Loucy (cell line): Measurements from ENCODE around the gene TTC39B.

Experiments
- H2AFZ ChIP-seq: fragments of 200-600 bp; sonication (generic); 2 replicates; pipeline ENCODE4 v1.6.0; 2016; ENCODE audit warnings: antibody characterized with exemption, mild to moderate bottlenecking, low read length, moderate library complexity
- H3F3A ChIP-seq: fragments of 200-600 bp; 2 replicates; pipeline ENCODE4 v1.6.0; 2016; ENCODE audit warnings: antibody characterized with exemption, low read depth, mild to moderate bottlenecking
- H3K27me3 ChIP-seq: fragments of 200-600 bp; sonication (generic); 2 replicates; pipeline ENCODE4 v1.6.1; 2014; ENCODE audit warnings: low read length, mild to moderate bottlenecking; ENCODE audit not compliant: insufficient read depth, poor library complexity, severe bottlenecking
- H3K36me3 ChIP-seq: fragments of 200-600 bp; sonication (generic); 2 replicates; pipeline ENCODE4 v1.6.1; 2016; ENCODE audit warnings: low read length; ENCODE audit not compliant: insufficient read depth
- H3K4me1 ChIP-seq: fragments of 200-600 bp; sonication (generic); 2 replicates; pipeline ENCODE4 v1.5.1; 2014; ENCODE audit warnings: low read length, mild to moderate bottlenecking; ENCODE audit not compliant: insufficient read depth, poor library complexity, severe bottlenecking
- H3K4me2 ChIP-seq: fragments of 200-600 bp; sonication (generic); 2 replicates; pipeline ENCODE4 v1.6.0; 2014; ENCODE audit warnings: antibody characterized with exemption, low read length, low read depth, mild to moderate bottlenecking; ENCODE audit not compliant: poor library complexity, severe bottlenecking
- H3K4me3 ChIP-seq: fragments of 200-600 bp; sonication (generic); 2 replicates; pipeline ENCODE4 v1.5.1; 2014; ENCODE audit warnings: low read length, mild to moderate bottlenecking, mixed read lengths; ENCODE audit not compliant: poor library complexity, severe bottlenecking
- H3K79me2 ChIP-seq: fragments of 200-600 bp; sonication (generic); 2 replicates; pipeline ENCODE4 v1.6.1; 2014; ENCODE audit warnings: low read length; ENCODE audit not compliant: insufficient read depth
- H3K9ac ChIP-seq: fragments of 200-600 bp; sonication (generic); 2 replicates; pipeline ENCODE4 v1.6.0; 2014; ENCODE audit warnings: mild to moderate bottlenecking, low read depth, low read length, moderate library complexity; ENCODE audit not compliant: poor library complexity, severe bottlenecking
- H3K9me2 ChIP-seq: fragments of 200-600 bp; sonication (generic); replicated peaks from 2 replicates; pipeline ENCODE4 v1.6.1; 2016; ENCODE audit warnings: low read depth, low read length, mixed read lengths
- H3K9me3 ChIP-seq: fragments of 200-600 bp; sonication (generic); 2 replicates; pipeline ENCODE4 v1.6.1; 2014; ENCODE audit warnings: mild to moderate bottlenecking, antibody characterized with exemption, low read length, low read depth; ENCODE audit not compliant: insufficient read depth
- H4K20me1 ChIP-seq: fragments of 200-600 bp; sonication (generic); 2 replicates; pipeline ENCODE4 v1.6.0; 2014; ENCODE audit warnings: antibody characterized with exemption, low read length, mild to moderate bottlenecking; ENCODE audit not compliant: insufficient read depth, poor library complexity, severe bottlenecking
- EZH2phosphoT487 ChIP-seq: fragments of 200-600 bp; IDR thresholded peaks from 2 replicates; pipeline ENCODE4 v1.6.1; 2018; ENCODE audit warnings: antibody characterized with exemption, mild to moderate bottlenecking, moderate library complexity, borderline replicate concordance
- TF ChIP-seq, protein P1 (sequence below): fragments of 200-600 bp; sonication (generic); conservative IDR thresholded peaks from 2 replicates; pipeline ENCODE4 v1.5.1; 2014; ENCODE audit warnings: mild to moderate bottlenecking, antibody characterized with exemption, low read length

TTC39B gene

GRCh38 chr9:15294604-15295003 lies 12.4 kb downstream of the TTC39B start:
- H3K9me3 ChIP-seq, result peaks cover 5% of the 10 kb centered on the region; the same call in 1 of the 2 replicates
- no peaks in the 10 kb centered on the region for H3K9me2 ChIP-seq
- H3F3A ChIP-seq, result peaks cover 12% of the 10 kb centered on the region
- H2AFZ ChIP-seq, result 0 out of 2 replicates have a peak overlapping the region, but pooled peaks have one; percentile 28
- peak overlapping the region; percentile 3 for H3K4me3 ChIP-seq
- no peaks in the 10 kb centered on the region for H3K27me3 ChIP-seq
- peak overlapping the region; percentile 85 for H3K9ac ChIP-seq
- H3K36me3 ChIP-seq, result peaks cover 6% of the 10 kb centered on the region; the same call in 1 of the 2 replicates
- H3K4me2 ChIP-seq, result peak overlapping the region; percentile 93
- H3K79me2 ChIP-seq, result peaks cover 42% of the 10 kb centered on the region
- no peaks in the 10 kb centered on the region for H4K20me1 ChIP-seq
- TF ChIP-seq, protein P1, sequence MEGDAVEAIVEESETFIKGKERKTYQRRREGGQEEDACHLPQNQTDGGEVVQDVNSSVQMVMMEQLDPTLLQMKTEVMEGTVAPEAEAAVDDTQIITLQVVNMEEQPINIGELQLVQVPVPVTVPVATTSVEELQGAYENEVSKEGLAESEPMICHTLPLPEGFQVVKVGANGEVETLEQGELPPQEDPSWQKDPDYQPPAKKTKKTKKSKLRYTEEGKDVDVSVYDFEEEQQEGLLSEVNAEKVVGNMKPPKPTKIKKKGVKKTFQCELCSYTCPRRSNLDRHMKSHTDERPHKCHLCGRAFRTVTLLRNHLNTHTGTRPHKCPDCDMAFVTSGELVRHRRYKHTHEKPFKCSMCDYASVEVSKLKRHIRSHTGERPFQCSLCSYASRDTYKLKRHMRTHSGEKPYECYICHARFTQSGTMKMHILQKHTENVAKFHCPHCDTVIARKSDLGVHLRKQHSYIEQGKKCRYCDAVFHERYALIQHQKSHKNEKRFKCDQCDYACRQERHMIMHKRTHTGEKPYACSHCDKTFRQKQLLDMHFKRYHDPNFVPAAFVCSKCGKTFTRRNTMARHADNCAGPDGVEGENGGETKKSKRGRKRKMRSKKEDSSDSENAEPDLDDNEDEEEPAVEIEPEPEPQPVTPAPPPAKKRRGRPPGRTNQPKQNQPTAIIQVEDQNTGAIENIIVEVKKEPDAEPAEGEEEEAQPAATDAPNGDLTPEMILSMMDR, result no peak
- no peak for TF ChIP-seq EZH2phosphoT487
- H3K4me1 ChIP-seq, result peaks cover 62% of the 10 kb centered on the region

DNA sequence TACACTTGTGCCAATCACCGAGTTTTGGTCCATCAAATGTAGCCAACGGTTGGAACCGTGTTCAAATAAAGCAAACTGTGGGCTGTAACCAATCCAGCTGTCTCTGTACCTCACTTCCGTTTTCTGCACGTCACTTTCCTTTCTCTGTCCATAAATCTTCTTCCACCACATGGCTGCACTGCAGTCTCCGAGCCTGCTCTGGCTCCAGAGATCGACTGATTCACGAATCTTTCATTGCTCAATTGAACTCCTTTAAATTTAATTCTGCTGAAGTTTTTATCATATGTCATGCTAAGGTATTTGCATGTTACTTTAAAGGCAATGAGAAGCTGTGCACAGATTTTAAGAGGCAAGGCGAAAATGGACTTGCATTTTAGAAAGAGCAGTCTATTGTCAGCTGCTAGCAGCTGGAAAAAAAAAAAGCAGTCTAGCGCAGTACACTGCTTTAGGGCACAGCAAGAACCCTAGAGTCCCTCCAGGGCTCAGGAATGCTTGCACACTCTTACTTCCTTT lies 13.2 kb downstream of the TTC39B start:
- H3K36me3 ChIP-seq, result peaks cover 6% of the 10 kb centered on the region; the same call in 1 of the 2 replicates
- H4K20me1 ChIP-seq, result no peaks in the 10 kb centered on the region
- no peaks in the 10 kb centered on the region for H3K9me2 ChIP-seq
- H3K4me3 ChIP-seq, result peak overlapping the region; percentile 3
- peaks cover 5% of the 10 kb centered on the region; the same call in 1 of the 2 replicates for H3K9me3 ChIP-seq
- H3K4me1 ChIP-seq, result peaks cover 56% of the 10 kb centered on the region
- peaks cover 5% of the 10 kb centered on the region for H3F3A ChIP-seq
- no peak overlapping the region for H2AFZ ChIP-seq
- no peak for TF ChIP-seq EZH2phosphoT487
- TF ChIP-seq, protein P1, result no peak
- peak overlapping the region; percentile 85 for H3K9ac ChIP-seq
- H3K27me3 ChIP-seq, result no peaks in the 10 kb centered on the region
- peak overlapping the region; percentile 93 for H3K4me2 ChIP-seq
- H3K79me2 ChIP-seq, result peaks cover 43% of the 10 kb centered on the region

- no peaks in the 10 kb centered on the region for H3K27me3 ChIP-seq
- H3K9ac ChIP-seq, result no peak overlapping the region
- H3K4me2 ChIP-seq, result no peak overlapping the region
- peaks cover 4% of the 10 kb centered on the region; the same call in 1 of the 2 replicates for H3K9me3 ChIP-seq
- TF ChIP-seq EZH2phosphoT487, result no peak
- TF ChIP-seq, protein P1, result no peak
- no peaks in the 10 kb centered on the region for H4K20me1 ChIP-seq
- H3K9me2 ChIP-seq, result no peaks in the 10 kb centered on the region
- H3K36me3 ChIP-seq, result peaks cover 6% of the 10 kb centered on the region; the same call in 1 of the 2 replicates
- H3K4me3 ChIP-seq, result no peak overlapping the region
- no peaks in the 10 kb centered on the region for H3F3A ChIP-seq
- peaks cover 49% of the 10 kb centered on the region for H3K4me1 ChIP-seq
- peaks cover 41% of the 10 kb centered on the region for H3K79me2 ChIP-seq
- no peak overlapping the region for H2AFZ ChIP-seq
Measured at GRCh38 chr9:15293084-15293483, 13.9 kb downstream of the TTC39B start.
